H9 (cell line): ENCODE results near the gene RALGAPA2. TPM values are rescaled to one million over a fixed set of nuclear protein-coding genes. Genes with fewer than 3 reads are reported as not detected.

Source experiments
- DNase-seq: peaks from one replicate; pipeline ENCODE4 v3.0.0-alpha.2; 2017
- H2AFZ ChIP-seq: one replicate; pipeline ENCODE4 v1.6.1; 2013; ENCODE audit warnings: mild to moderate bottlenecking, low read length, control low read depth, moderate library complexity
- H2AK5ac ChIP-seq: 2 replicates; pipeline ENCODE4 v1.6.1; 2013; ENCODE audit warnings: low read length, control low read depth, mixed read lengths; ENCODE audit not compliant: insufficient read length
- H2BK120ac ChIP-seq: one replicate; pipeline ENCODE4 v1.6.1; 2013; ENCODE audit warnings: low read depth, mild to moderate bottlenecking, low read length, control low read depth, inconsistent platforms; ENCODE audit not compliant: poor library complexity, severe bottlenecking
- H2BK12ac ChIP-seq: 2 replicates; pipeline ENCODE4 v1.6.1; 2013; ENCODE audit warnings: low read length, control low read depth, mixed read lengths, low read depth; ENCODE audit not compliant: insufficient read length
- H2BK15ac ChIP-seq: 2 replicates; pipeline ENCODE4 v1.6.1; 2013; ENCODE audit warnings: low read depth, low read length, control low read depth
- H2BK20ac ChIP-seq: one replicate; pipeline ENCODE4 v1.6.1; 2013; ENCODE audit warnings: low read depth, mild to moderate bottlenecking, low read length, control low read depth, inconsistent platforms; ENCODE audit not compliant: poor library complexity, severe bottlenecking
- H2BK5ac ChIP-seq: 2 replicates; pipeline ENCODE4 v1.6.1; 2013; ENCODE audit warnings: low read length, control low read depth, mixed read lengths; ENCODE audit not compliant: insufficient read length
- H3K14ac ChIP-seq: 2 replicates; pipeline ENCODE4 v1.6.1; 2013; ENCODE audit warnings: low read length, control low read depth; ENCODE audit not compliant: insufficient read depth
- H3K18ac ChIP-seq: 2 replicates; pipeline ENCODE4 v1.6.1; 2013; ENCODE audit warnings: low read depth, mild to moderate bottlenecking, mixed read lengths, low read length, control low read depth; ENCODE audit not compliant: insufficient read length
- H3K23ac ChIP-seq: 2 replicates; pipeline ENCODE4 v1.6.1; 2013; ENCODE audit warnings: low read length, control low read depth, mixed read lengths, low read depth; ENCODE audit not compliant: insufficient read length
- H3K23me2 ChIP-seq: 2 replicates; pipeline ENCODE4 v1.6.1; 2013; ENCODE audit warnings: low read depth, mild to moderate bottlenecking, mixed read lengths, low read length, control low read depth; ENCODE audit not compliant: insufficient read length, poor library complexity, severe bottlenecking
- H3K27ac ChIP-seq: 2 replicates; pipeline ENCODE4 v1.5.1; 2013; ENCODE audit warnings: low read length, control low read depth, mixed read lengths, low read depth; ENCODE audit not compliant: insufficient read length
- H3K27me3 ChIP-seq: 2 replicates; pipeline ENCODE4 v1.6.1; 2013; ENCODE audit warnings: low read length, control low read depth, inconsistent platforms; ENCODE audit not compliant: insufficient read depth
- H3K4ac ChIP-seq: 2 replicates; pipeline ENCODE4 v1.6.1; 2013; ENCODE audit warnings: low read depth, mild to moderate bottlenecking, control low read depth, inconsistent platforms, low read length, moderate library complexity
- H3K4me1 ChIP-seq: 2 replicates; pipeline ENCODE4 v1.6.1; 2013; ENCODE audit warnings: low read length, control low read depth, inconsistent platforms; ENCODE audit not compliant: insufficient read depth
- H3K4me2 ChIP-seq: 2 replicates; pipeline ENCODE4 v1.6.1; 2013; ENCODE audit warnings: low read length, control low read depth, mixed read lengths; ENCODE audit not compliant: insufficient read length, insufficient read depth
- H3K56ac ChIP-seq: 2 replicates; pipeline ENCODE4 v1.6.1; 2013; ENCODE audit warnings: low read depth, mild to moderate bottlenecking, mixed read lengths, low read length, control low read depth; ENCODE audit not compliant: insufficient read length
- H3K79me1 ChIP-seq: 2 replicates; pipeline ENCODE4 v1.6.1; 2013; ENCODE audit warnings: low read depth, mild to moderate bottlenecking, moderate library complexity, low read length, control low read depth, inconsistent platforms; ENCODE audit not compliant: insufficient read depth, poor library complexity, severe bottlenecking
- H3K79me2 ChIP-seq: 2 replicates; pipeline ENCODE4 v1.6.1; 2013; ENCODE audit warnings: low read length, control low read depth, inconsistent platforms; ENCODE audit not compliant: insufficient read depth
- H3K9ac ChIP-seq: 2 replicates; pipeline ENCODE4 v1.6.1; 2013; ENCODE audit warnings: low read length, control low read depth, mixed read lengths; ENCODE audit not compliant: insufficient read length; ENCODE audit errors: extremely low read depth
- H3K9me3 ChIP-seq: one replicate; pipeline ENCODE4 v1.6.1; 2013; ENCODE audit warnings: low read depth, low read length, inconsistent platforms; ENCODE audit not compliant: control insufficient read depth
- H3T11ph ChIP-seq: one replicate; pipeline ENCODE4 v1.6.1; 2013; ENCODE audit warnings: mild to moderate bottlenecking, low read length, control low read depth, inconsistent platforms
- H4K20me1 ChIP-seq: one replicate; pipeline ENCODE4 v1.6.1; 2013; ENCODE audit not compliant: control insufficient read depth, insufficient read length, insufficient read depth
- H4K5ac ChIP-seq: 2 replicates; pipeline ENCODE4 v1.6.1; 2013; ENCODE audit warnings: low read depth, mild to moderate bottlenecking, mixed read lengths, low read length, control low read depth; ENCODE audit not compliant: insufficient read length
- H4K8ac ChIP-seq: replicated peaks from 2 replicates; pipeline ENCODE4 v1.6.1; 2013; ENCODE audit warnings: low read length, control low read depth, mixed read lengths, low read depth; ENCODE audit not compliant: insufficient read length
- H4K91ac ChIP-seq: 2 replicates; pipeline ENCODE4 v1.6.1; 2013; ENCODE audit warnings: low read depth, mild to moderate bottlenecking, moderate library complexity, mixed read lengths, low read length, control low read depth; ENCODE audit not compliant: insufficient read length
- H3K27ac Mint-ChIP-seq, 3 experiments: 2 replicates in 2 of 3; 3 replicates in 1 of 3; pipeline ENCODE4 v1.8.0; 2020 to 2021; ENCODE audit warnings: mixed read lengths in 3 of 3, mild to moderate bottlenecking in 1 of 3, moderate library complexity in 1 of 3
- H3K27me3 Mint-ChIP-seq: 2 replicates; pipeline ENCODE4 v1.8.0; 2021; ENCODE audit warnings: low read depth, mild to moderate bottlenecking, moderate library complexity, mixed read lengths
- H3K36me3 Mint-ChIP-seq, 3 experiments: 2 replicates in 2 of 3; 3 replicates in 1 of 3; pipeline ENCODE4 v1.8.0; 2020 to 2021; ENCODE audit warnings: low read depth in 3 of 3, mixed read lengths in 3 of 3; ENCODE audit not compliant: insufficient read depth in 1 of 3
- H3K4me1 Mint-ChIP-seq, 2 experiments: 2 replicates each; pipeline ENCODE4 v1.8.0; 2020; ENCODE audit warnings: mixed read lengths in 2 of 2
- H3K4me3 Mint-ChIP-seq, 2 experiments: 2 replicates in 1 of 2; 3 replicates in 1 of 2; pipeline ENCODE4 v1.8.0; 2020 to 2021; ENCODE audit warnings: mild to moderate bottlenecking in 2 of 2, mixed read lengths in 2 of 2, moderate library complexity in 1 of 2
- H3K9me3 Mint-ChIP-seq, 2 experiments: 2 replicates in 1 of 2; 3 replicates in 1 of 2; pipeline ENCODE4 v1.8.0; 2020; ENCODE audit warnings: mild to moderate bottlenecking in 2 of 2, mixed read lengths in 2 of 2, moderate library complexity in 1 of 2
- WGBS: extraction: QIAGEN DNeasy Blood & Tissue Kit; methylation state at CpG from one replicate; pipeline ENCODE4 v1.1.7; 2013; ENCODE audit warnings: missing lambda C conversion rate, low lambda C conversion rate, mixed read lengths; ENCODE audit not compliant: insufficient read length; ENCODE audit errors: extremely low coverage; 5-methylcytosine and 5-hydroxymethylcytosine counted together
- total RNA-seq: library from RNA; stranded (reverse); gene quantifications from 2 replicates; pipeline ENCODE4 v1.2.1, GENCODE V29; 2021
- TF ChIP-seq, protein P1 (sequence below): fragments of 200-600 bp; sonication (generic); conservative IDR thresholded peaks from 3 replicates; pipeline ENCODE4 v1.8.0; 2021; ENCODE audit warnings: antibody characterized with exemption, mild to moderate bottlenecking

The RALGAPA2 gene
- total RNA-seq, 1 experiment from 2014 or later = 16.6 TPM

DNA sequence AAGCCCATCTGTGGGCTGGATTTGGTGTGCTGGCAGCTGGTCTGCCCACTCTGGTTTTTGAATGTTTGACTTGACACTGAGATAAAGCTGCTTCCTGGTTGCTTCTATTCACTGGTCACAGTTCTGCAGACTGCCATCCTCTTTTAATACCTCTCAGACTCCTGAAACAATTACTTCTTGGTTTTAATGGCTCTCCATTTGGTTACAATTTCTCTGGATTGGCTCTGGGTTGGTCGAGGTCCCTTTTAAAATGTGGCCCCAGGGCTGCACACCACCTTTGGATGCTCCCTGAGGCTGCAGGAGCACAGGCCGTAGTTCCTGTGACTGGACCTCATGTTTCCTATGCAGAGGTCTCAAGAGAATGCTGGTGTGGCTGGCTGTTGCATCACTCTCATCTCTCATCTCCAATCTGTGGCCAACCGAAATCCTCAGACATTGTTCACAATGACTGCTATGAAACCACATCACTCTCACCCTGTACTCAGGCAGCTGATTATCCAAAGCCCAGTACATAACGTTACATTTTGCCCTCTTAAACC is 246.0 kb downstream of the RALGAPA2 start:
- no peak overlapping the region for H2BK5ac ChIP-seq
- no peaks in the 10 kb centered on the region; the same call in 1 of the 2 replicates for H3K79me2 ChIP-seq
- no peak overlapping the region for H2AFZ ChIP-seq
- H3K27ac Mint-ChIP-seq = 0 out of 7 replicates have a peak overlapping the region, but pooled peaks of 1 of the 3 experiments have one; percentile 62
- H3K23me2 ChIP-seq = no peaks in the 10 kb centered on the region
- DNase-seq = no peak
- H3K4me1 Mint-ChIP-seq = peaks cover 46% of the 10 kb centered on the region in 2 experiments
- peaks cover 16% of the 10 kb centered on the region for H3K4me1 ChIP-seq
- H2BK12ac ChIP-seq = no peak overlapping the region
- no peak overlapping the region for H4K91ac ChIP-seq
- H3K23ac ChIP-seq = no peak overlapping the region
- no peak overlapping the region for H3K4ac ChIP-seq
- no peaks in the 10 kb centered on the region for H3K9me3 ChIP-seq
- no peaks in the 10 kb centered on the region for H3K79me1 ChIP-seq
- no peaks in the 10 kb centered on the region for H3K27me3 ChIP-seq
- H2BK20ac ChIP-seq = no peak overlapping the region
- H3K56ac ChIP-seq = no peak overlapping the region
- no peak overlapping the region for H3T11ph ChIP-seq
- TF ChIP-seq, protein P1, sequence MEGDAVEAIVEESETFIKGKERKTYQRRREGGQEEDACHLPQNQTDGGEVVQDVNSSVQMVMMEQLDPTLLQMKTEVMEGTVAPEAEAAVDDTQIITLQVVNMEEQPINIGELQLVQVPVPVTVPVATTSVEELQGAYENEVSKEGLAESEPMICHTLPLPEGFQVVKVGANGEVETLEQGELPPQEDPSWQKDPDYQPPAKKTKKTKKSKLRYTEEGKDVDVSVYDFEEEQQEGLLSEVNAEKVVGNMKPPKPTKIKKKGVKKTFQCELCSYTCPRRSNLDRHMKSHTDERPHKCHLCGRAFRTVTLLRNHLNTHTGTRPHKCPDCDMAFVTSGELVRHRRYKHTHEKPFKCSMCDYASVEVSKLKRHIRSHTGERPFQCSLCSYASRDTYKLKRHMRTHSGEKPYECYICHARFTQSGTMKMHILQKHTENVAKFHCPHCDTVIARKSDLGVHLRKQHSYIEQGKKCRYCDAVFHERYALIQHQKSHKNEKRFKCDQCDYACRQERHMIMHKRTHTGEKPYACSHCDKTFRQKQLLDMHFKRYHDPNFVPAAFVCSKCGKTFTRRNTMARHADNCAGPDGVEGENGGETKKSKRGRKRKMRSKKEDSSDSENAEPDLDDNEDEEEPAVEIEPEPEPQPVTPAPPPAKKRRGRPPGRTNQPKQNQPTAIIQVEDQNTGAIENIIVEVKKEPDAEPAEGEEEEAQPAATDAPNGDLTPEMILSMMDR = no peak
- no peak overlapping the region for H2AK5ac ChIP-seq
- no peak overlapping the region for H2BK15ac ChIP-seq
- H3K4me2 ChIP-seq = no peak overlapping the region
- H3K27ac ChIP-seq = no peak overlapping the region
- H3K18ac ChIP-seq = no peak overlapping the region
- H2BK120ac ChIP-seq = no peak overlapping the region
- H4K5ac ChIP-seq = no peak overlapping the region
- no peaks in the 10 kb centered on the region for H3K9me3 Mint-ChIP-seq
- no peak overlapping the region for H3K14ac ChIP-seq
- no peaks in the 10 kb centered on the region for H4K20me1 ChIP-seq
- no CpG with 5 or more reads among the region's 4 CpGs for WGBS
- H4K8ac ChIP-seq = no peak overlapping the region
- H3K27me3 Mint-ChIP-seq = no peaks in the 10 kb centered on the region
- H3K4me3 Mint-ChIP-seq = no peak overlapping the region
- H3K9ac ChIP-seq = no peak overlapping the region
- H3K36me3 Mint-ChIP-seq = peaks cover 0 to 7% (median 0%) of the 10 kb centered on the region in 3 experiments; a peak in 1 of 7 replicates
